Astrocyte of the hippocampus (primary cell): ENCODE results near the gene POP7.
A peak's percentile ranks its signal among the peaks of the same experiment; 100 is the strongest.
"Not testable (repeated sequence)": the region's sequence is repeated elsewhere in the genome, so short reads cannot be mapped to it uniquely, and the experiment has no call there.

Experiments used
- DNase-seq: peaks from one replicate; pipeline ENCODE4 v3.0.0; 2011; ENCODE audit warnings: low read depth, low spot score

The POP7 gene

GRCh38 chr7:100691676-100692577 lies 14.0 kb upstream of the POP7 start:
- DNase-seq, result peak; percentile 90

GRCh38 chr7:100692578-100692961 lies 13.4 kb upstream of the POP7 start:
- DNase-seq, result no peak

GRCh38 chr7:100693312-100694097 lies 12.4 kb upstream of the POP7 start:
- DNase-seq, result peak; percentile 39

- peak; percentile 86 for DNase-seq
Observed at GRCh38 chr7:100694098-100694745, 11.7 kb upstream of the POP7 start, which contains the start of gene GIGYF1. TSS of gene GIGYF1 (minus strand) at chr7:100694250. CDS start at chr7:100688238, 6,012 bp downstream.

GRCh38 chr7:100696123-100696521 lies 9.8 kb upstream of the POP7 start:
- no peak for DNase-seq

- no peak for DNase-seq
Observed at GRCh38 chr7:100699018-100699417, 6.9 kb upstream of the POP7 start.

GRCh38 chr7:100701089-100701488 lies 4.8 kb upstream of the POP7 start:
- not testable (repeated sequence) for DNase-seq

- peak; percentile 92 for DNase-seq
Observed at GRCh38 chr7:100705320-100705752, 585 bp upstream of the POP7 start.

- DNase-seq, result no peak
Observed at GRCh38 chr7:100706672-100707311, 871 bp downstream of the POP7 start.

- no peak for DNase-seq
Observed at GRCh38 chr7:100708395-100708794, 2.5 kb downstream of the POP7 start.

GRCh38 chr7:100710452-100710851 lies 4.5 kb downstream of the POP7 start:
- no peak for DNase-seq

GRCh38 chr7:100711369-100711768 lies 5.4 kb downstream of the POP7 start:
- DNase-seq, result peak; percentile 45

GRCh38 chr7:100714725-100715124 lies 8.8 kb downstream of the POP7 start:
- DNase-seq, result no peak

- not testable (repeated sequence) for DNase-seq
Observed at GRCh38 chr7:100717073-100717472, 11.2 kb downstream of the POP7 start.

GRCh38 chr7:100719523-100720278 lies 13.8 kb downstream of the POP7 start:
- peak; percentile 61 for DNase-seq

- no peak for DNase-seq
Observed at GRCh38 chr7:100720279-100720670, 14.4 kb downstream of the POP7 start, which contains the start of gene EPO. TSS of gene EPO (plus strand) at chr7:100720468. CDS start at chr7:100720981, 513 bp downstream.

GRCh38 chr7:100720671-100721504 lies 15.0 kb downstream of the POP7 start:
- DNase-seq, result no peak

GRCh38 chr7:100721505-100721812 lies 15.5 kb downstream of the POP7 start:
- DNase-seq, result no peak

GRCh38 chr7:100722480-100723212 lies 16.7 kb downstream of the POP7 start:
- no peak for DNase-seq
